ENCODE results near the gene IRX3. TPM values are rescaled to one million over a fixed set of nuclear protein-coding genes. Genes with fewer than 3 reads are reported as not detected.

Gene IRX3
- total RNA-seq, 2 donors from 2014 or later = 5.0 to 6.2 TPM

DNA sequence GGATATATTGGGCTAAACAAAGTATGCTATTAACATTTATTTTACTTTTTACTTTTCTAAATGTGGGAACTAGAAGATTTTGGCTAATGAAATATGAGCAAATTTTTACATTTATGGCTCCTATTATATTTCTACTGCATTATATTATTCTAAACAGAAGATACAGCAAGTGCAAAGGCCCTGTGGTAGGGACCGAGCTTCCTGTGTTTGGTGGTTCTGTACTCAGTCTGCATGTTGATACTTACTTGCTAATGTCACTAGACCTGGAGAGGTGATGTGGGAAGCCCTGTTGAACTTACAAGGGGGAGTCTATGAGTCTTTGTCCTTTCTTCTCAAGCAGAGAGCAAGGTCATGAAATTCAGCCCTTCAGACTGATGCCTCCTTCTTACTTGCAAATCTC lies 10.0 kb upstream of the IRX3 start:
- no peak for ATAC-seq
- DNase-seq = no peak
- intact Hi-C loops (cut with DNase I) = no loop called here

DNA sequence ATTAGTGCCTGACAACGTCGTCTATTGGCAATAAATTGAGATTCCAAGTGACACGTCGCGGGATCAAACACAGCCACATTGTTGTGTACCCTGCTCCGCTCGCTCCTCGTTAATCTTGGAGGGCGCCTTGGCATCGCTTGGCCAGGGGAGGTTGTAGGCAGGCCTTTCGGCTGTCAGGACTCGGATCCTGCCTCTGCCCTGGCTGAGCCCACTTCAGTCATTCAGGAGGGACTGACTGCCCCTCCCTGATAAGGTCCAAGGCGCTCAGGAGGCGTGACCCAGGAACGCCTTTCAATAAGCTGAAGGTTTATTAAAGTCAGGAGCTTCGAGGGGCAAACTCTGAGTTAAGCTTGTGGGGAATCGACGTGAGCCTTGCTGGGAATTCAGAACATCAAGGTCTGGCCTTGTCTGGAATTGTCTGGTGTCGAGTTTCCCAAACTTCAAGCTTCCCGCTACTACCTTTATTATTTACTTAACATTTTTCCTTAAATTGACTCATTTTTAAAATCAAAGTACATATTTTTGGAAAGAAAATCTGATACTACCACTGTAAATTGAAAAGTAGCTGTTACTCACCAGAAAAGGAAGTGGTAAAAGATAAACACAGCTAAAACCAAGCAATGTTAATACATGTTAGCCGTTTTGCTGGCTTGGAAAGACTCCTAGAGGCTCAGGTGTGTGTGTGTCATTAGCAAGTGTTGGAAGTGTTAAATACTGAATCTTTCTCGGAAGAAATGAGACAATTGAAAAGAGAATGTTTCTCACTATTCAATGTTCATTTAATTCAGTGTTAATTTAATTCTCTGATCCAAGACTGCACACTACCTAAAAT lies 5.3 kb upstream of the IRX3 start:
- DNase-seq (no peak), ATAC-seq (no peak)
- intact Hi-C loops (cut with DNase I) = no loop called here

DNA sequence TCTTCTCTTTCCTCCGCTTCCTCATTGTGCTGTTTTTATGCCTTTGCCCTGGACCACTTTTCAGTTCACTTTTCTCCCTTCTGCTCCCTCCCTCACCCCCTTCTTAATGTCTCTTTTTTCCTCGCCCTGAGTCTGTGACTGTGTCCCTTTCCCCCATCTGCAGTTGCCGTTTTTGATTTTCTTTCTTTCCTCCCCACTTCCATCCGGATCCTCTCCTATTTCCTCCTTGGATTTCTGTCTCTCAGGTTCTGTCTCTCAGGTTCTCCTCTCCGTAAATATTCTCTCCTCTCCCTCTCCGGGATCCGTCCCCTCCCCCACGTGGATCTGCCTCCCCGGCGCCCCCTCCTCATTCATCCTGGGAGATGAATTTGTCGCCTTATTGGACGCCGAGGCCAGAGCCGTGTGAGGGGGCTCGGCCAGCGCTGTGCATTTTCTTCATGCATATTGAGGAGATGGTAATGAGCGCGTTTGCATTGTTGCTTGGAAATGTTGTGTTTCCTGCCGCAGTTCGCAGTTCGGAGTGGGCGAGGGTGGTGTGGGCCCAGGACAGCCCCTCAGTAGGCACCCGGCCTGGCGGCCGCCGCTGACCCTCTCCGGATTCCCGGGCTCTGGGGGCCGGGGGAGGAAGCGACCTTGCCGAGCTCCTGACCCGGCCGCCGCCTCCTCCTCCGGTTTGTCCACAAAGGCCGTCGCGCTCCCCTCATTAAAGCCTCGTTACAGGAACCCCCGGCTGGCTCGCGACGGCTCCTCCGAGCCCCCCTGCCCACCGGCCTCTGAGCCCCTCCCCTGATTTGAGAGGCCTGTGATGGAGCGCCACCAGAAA lies 4.5 kb upstream of the IRX3 start:
- DNase-seq = no peak
- intact Hi-C loops (cut with DNase I) = no loop called here
- ATAC-seq = no peak

DNA sequence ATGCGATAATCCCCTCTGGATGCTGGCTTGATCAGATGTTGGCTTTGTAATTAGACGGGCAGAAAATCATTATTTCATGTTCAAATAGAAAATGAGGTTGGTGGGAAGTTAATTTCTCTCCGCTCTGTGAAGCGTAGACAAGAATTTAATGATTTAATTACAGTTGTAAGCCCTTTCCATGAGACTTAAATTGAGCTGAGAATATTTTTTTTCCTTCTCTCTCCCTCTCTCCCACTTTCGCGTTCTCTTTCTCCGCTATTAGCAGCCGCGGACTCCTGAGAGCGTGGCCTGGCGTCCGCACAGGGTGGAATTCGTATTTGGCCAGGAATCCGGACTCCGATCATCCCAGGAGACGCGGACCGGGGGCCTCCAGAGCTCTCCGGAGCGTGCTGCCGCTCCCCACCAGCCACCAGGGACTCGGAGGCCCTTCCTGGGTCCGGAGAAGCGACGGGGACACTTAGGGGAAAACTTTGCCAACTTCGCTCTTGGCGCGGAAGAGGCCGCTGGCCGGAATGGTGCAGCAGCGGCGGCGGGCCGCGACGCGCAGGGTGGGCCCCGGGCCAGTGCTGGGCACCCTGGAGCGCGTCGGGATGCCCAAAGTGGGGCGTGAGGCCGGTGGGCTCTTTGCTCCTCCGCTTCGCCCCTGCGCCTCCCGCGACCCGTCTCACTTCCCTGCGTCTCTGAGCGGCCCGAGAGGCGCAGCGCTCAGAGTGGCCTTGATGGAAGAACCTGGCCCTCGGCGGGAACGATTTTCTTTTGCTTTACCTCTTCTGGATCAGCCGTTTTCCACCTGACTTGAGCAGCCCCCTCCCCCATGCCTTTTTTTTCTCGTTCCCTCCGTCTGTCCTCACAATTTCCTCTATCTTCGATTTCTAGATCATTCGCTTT lies 3.6 kb upstream of the IRX3 start:
- intact Hi-C loops (cut with DNase I) = loop anchor here (10.0 kb wide), 3 partner anchors 215 to 645 kb away; partner anchors contain the start of gene IRX5 (in 2 of the 2)
- DNase-seq = no peak
- ATAC-seq = no peak

DNA sequence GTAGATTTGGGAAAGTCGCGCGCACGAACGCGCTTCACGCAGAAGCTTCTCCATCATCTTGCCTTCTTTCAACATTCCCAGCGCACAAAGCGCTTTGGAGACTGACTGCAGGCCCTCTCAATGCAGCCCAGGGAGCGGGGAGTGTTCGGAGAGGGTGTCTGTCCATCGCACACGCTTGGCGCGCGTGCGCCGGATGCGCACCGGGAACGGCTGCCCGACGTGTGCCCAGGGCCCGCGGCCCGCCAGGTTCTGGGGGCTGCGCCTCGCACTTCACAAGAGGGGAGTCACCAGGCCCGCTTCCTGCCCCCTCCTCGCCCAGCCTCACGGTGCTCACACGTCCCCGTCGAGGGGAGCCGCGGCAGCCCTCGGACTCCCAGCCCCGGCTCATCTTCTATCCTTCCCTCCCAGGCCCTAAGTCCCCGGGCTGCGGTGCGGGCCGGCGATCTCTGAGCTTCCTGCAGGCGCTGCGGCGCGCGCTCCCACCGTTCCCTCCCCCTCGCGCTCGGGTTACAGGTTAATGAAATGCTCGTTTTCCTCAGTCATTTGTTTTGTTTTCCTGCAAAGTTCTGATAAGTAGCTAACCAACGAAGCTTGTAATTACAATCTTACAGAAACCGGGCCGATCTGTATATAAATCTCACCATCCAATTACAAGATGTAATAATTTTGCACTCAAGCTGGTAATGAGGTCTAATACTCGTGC lies 2.8 kb upstream of the IRX3 start:
- ATAC-seq (no peak), DNase-seq (no peak)
- intact Hi-C loops (cut with DNase I) = loop anchor here (10.0 kb wide), 3 partner anchors 215 to 645 kb away; partner anchors contain the start of gene IRX5 (in 2 of the 2)

DNA sequence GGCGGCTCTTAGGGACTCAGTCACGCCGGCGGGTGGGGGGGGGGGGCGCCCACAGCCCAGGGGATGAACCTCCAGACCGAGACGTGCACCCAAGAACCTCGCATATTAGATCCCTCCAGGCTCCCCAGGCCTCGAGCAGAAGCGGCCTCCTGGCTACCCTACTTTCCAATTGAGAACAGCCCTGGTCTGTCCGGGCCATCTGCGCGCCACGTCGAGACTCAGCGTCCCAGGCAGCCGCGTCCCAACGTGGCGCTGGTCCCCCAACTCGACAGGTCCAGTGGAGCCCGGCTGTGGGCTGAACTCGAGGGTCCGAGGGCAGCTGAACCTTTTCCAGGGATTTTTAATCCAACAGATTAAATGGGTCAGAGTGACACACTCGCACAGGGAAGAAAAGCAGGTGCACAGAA lies 2.3 kb upstream of the IRX3 start:
- intact Hi-C loops (cut with DNase I) = loop anchor here (10.0 kb wide), 3 partner anchors 216 to 646 kb away; partner anchors contain the start of gene IRX5 (in 2 of the 2)
- no peak for DNase-seq
- no peak for ATAC-seq

DNA sequence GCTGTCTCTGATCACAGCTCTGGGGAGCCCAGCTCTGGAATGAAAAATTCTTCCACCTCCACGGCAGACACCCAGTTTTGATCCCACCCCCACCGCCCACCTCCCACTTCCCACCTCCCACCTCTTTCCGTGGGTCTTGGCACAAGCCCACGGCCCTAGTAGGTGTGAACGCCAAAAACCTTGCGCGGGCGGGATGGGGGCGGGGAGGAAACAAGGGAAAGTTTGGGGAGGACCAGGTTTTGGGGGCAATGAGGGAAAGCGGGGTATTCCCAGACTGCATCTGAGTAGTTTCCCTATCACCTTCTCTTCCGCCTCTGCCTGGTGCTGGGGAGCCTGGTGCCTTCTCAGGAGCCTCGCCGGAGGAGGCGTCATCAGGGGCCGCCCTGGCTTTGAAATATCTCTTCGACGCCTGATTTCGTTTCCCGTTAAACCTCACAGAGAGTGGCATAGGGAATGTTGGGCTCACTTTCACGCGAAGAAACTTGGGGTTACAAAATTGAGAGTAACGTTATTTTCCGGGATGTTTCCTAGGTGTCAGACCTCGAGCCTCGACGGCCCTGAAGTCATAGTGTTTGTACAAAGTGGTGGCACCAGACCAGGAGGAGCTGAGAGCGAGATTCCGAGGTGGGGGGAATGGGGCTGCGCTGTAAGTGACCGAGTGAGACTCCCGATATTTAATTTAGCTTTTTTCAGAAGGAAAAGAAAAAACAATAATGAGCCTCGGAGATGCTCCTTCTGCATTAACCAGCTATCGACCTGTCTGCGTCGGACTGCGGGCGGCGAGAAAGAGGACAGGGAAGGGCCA lies 1.6 kb upstream of the IRX3 start:
- ATAC-seq = no peak
- no peak for DNase-seq

DNA sequence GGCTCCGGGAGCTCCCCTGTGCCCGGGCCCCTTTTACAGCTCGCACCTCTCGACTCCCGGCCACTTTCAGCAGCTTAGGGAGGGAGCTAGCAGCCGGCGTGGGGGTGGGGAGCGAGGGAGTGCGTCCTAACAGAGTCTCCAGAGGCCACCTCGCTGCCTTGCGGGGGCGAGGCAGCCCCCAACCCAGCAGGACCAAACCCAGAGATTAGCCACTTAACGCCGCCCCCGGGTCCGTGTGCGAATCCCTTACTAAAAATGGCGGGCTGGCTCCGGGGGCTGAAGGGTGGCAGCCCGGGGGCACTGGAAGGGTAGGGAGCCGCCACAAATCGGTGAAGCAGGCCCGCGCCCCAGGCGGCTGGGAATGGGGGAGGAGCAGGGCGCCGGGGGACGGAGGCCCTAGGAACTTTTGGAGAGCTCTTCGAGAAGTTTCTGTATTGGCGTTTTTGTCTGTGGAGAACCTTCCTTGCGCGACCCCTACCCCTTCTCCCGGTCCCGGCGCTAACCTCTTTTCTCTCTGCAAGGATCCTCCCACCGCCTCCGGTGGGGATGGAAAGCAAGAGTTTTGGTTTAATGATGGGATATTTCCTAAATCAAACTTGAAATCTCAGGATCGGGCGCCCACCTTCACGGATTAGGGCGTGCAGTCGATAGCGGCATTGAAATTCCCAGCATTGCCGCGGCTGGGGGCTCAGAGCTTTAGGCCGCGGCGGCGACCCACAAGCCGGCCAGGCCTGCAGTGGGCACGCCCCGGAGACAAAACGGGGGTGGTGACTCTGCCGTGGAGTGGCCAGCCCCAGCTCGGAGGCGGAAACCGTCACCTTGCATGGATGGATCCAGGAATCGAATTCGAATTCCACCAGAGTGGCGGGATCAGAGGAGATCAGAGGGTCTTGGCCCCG lies 793 bp upstream of the IRX3 start:
- intact Hi-C loops (cut with DNase I) = loop anchor here (10.0 kb wide), 3 partner anchors 217 to 647 kb away; partner anchors contain the start of gene IRX5 (in 2 of the 2)
- ATAC-seq = peak in 1 of 2 donors; percentile 7
- peak; percentile 64 for DNase-seq

More for the DNA sequence above, 1.6 kb upstream of the IRX3 start:
- intact Hi-C loops (cut with DNase I) = loop anchor here (10.0 kb wide), 3 partner anchors 217 to 647 kb away; partner anchors contain the start of gene IRX5 (in 2 of the 2)

DNA sequence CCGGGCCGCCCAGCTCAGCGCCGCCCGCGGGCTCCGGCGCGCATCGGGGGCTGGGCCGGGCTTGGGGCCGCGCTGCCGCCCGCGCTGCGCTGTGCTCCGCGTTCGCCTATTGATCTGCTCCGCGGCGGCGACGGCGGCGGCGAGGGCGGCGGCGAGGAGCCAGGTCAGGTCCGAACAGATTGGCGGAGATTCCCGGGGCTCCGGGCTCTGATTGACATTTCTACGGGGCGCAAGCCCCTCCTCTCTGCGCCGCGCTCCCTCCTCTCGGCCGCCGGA lies 559 bp downstream of the IRX3 start:
- no peak for DNase-seq
- intact Hi-C loops (cut with DNase I) = loop anchor here (10.0 kb wide), 3 partner anchors 219 to 649 kb away; partner anchors contain the start of gene IRX5 (in 2 of the 2)
- no peak for ATAC-seq

DNA sequence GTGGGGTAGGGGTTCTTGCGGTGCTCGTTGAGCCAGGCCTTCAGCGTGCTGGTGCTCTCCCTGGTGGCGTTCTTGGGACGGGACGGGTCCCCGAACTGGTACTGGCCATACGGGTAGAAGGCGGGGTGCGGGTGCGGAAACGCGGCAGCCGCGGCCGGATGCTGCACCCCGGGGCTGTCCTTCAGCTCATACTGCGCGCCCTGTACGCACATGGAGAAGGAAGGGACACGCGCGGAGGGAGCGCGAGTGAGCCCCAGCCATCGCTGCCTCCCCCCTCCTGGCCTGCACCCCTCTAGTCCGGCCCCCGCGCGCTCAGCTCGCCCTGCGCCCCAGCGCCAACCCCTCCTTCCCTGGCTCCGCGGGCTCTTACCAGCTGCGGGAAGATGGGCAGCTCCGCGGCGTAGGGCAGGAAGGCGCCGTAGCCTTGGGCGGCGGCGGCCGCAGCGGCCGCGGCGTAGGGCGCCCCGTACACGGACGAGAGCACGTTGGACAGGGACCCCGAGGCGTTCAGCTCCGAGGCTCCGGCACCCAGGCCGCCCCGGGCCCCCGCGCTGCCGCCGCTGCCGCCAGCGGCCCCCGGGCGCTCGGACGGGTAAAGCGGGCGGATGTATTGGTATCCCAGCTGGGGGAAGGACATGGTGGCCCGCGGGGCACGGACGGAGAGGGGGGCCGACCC lies 1.0 kb downstream of the IRX3 start:
- DNase-seq = peak; percentile 59
- peak; percentile 3 to 7 for ATAC-seq
- intact Hi-C loops (cut with DNase I) = loop anchor here (10.0 kb wide), 3 partner anchors 219 to 649 kb away; partner anchors contain the start of gene IRX5 (in 2 of the 2)

DNA sequence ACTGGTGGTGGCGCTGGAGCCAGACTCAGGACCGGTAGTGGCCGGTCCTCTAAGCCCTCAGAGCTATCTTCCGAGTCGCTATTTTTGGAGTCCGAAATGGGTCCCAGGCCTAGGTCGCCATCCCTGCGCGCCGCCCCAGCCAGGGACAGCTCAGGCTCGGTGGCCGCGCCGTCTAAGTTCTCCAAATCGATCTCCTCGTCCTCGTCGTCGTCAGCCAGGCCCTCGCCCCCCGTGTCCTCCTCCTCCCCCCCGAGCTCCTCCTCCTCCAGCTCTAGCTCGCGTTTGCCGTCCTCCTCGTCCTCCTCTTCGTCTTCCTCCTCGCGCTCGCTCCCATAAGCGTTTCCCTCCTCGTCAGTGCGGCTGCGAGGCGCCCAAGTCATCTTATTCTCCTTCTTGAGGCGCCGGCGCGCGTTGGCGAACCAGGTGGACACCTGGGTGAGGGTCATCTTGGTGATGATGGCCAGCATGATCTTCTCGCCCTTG lies 1.6 kb downstream of the IRX3 start:
- ATAC-seq (no peak), DNase-seq (peak; percentile 38)
- intact Hi-C loops (cut with DNase I) = loop anchor here (5.0 to 10.0 kb wide), 4 partner anchors 220 to 650 kb away; partner anchors contain the start of gene IRX5 (in 2 of the 2)

DNA sequence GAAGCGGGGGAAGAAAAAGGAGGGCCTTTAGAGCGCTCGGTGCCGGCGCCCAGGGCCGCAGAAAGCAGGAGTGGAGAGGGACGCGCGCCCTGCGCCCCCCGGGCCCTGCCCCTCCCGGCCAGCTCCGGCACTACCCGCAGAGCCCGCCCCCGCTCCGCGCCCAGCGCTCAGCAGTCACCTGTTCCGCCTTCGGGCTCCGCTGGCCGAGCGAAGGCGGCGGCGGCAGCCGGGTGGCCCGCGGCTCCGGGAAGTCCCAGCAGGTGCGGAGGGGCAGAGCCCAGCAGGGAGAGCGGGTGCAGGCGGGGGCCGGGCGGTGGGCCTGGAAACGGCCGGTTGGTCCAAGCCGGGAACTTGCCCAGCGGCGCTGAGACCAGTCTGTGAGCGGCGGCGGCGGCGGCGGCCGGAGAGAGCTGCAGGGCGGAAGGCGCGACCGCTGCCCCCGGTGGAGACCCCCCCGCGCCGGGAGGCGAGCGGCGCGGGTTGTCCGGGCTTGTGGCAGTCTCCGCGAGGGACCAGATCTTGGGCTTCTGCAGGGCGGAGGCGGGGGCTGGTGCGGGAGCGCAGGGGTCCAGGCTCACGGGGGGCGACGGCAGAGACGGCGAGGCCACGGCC lies 2.2 kb downstream of the IRX3 start:
- intact Hi-C loops (cut with DNase I) = loop anchor here (5.0 to 10.0 kb wide), 4 partner anchors 220 to 650 kb away; partner anchors contain the start of gene IRX5 (in 2 of the 2)
- ATAC-seq = no peak
- peak; percentile 26 for DNase-seq

DNA sequence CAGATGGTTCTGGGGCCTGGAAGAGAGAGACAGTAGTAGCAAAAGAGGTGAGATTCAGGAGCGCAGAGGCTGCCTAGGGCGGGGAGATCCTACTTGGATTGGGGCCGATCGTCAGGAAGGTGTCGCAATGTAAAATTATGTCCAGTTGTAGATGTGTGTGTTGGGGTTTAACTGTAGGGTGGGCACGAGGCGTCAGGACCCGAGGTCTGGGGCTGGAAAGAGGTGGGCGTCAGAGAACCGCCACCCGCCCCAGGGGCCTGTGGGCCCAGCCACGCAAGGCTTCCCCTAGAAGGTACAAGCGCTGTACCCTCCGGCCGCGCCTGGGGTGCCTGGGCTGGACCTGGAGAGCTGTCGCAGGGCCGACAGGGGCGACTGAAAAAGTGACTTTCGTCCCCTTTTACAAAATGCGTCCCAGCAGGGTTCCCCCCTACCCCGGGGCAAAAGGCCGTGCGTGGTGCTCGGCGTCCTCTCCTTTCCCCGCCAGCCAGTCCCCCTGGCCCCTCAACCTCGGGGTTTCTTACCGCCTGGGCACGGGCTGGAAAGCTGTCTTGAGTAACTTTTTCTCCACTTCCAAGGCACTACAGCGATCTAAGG lies 2.8 kb downstream of the IRX3 start:
- DNase-seq (no peak), ATAC-seq (no peak)
- intact Hi-C loops (cut with DNase I) = loop anchor here (5.0 to 10.0 kb wide), 4 partner anchors 221 to 651 kb away; partner anchors contain the start of gene IRX5 (in 2 of the 2)

DNA sequence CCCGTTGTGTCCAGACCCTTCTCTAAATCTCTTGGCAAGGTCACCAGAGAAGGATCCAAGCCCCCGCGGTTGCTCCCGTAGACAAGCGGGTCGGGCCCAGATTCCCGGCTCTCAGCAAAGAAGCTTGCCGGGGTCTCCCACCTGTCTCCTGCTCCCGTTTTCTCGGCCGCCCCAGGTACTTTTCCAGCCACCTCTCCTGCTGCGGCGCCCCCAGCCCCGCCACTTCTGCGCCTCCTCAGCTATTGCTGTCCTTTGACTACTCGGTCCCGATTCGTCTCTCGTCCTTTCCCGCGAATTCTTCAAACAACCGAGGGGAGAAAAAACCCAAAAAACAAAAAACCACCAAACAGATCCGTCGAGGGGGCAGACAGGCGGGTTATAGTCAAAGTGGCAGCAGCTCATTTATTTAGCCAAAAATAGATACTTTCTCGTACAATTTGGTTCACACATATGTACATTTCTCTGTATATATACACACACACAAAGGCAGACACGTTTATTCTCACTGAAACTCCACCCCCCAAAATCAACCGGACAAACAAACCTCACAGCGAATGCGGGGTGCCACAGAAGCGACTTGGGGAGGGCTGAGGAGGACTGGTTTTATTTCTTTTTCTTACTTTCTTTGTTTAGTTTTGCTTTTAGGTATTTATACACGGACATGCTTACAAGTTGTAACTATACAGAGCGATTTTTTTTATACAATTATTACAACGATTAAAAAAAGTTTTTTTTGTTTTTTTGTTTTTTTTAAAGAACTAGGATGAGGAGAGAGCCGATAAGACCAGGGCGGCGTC lies 3.5 kb downstream of the IRX3 start:
- intact Hi-C loops (cut with DNase I) = loop anchor here (5.0 to 10.0 kb wide), 4 partner anchors 222 to 652 kb away; partner anchors contain the start of gene IRX5 (in 2 of the 2)
- DNase-seq (no peak), ATAC-seq (no peak)

All from left cardiac atrium (tissue), 4 donors.